ENCODE results near the gene CAP2.

- TF ChIP-seq POLR2AphosphoS5 (IDR thresholded peaks at IDR 0.05; ENCODE audit: low read depth): no peak
- TF ChIP-seq CTCF (conservative IDR thresholded peaks at IDR 0.05; ENCODE audit: low read depth in 2 of 2): no peak
Measured at GRCh38 chr6:17450397-17450796, 57.0 kb downstream of the CAP2 start.

All from GM23338 (cell line).